Hypothalamus (tissue), 51 donors: ENCODE data around the gene MCEMP1.
A peak's percentile ranks its signal among the peaks of the same experiment; 100 is the strongest.

Experiments used
- DNase-seq, 51 donors: peaks; one replicate each; lab custom pipeline; 2025; lab: John Stamatoyannopoulos, UW

The MCEMP1 gene

DNA sequence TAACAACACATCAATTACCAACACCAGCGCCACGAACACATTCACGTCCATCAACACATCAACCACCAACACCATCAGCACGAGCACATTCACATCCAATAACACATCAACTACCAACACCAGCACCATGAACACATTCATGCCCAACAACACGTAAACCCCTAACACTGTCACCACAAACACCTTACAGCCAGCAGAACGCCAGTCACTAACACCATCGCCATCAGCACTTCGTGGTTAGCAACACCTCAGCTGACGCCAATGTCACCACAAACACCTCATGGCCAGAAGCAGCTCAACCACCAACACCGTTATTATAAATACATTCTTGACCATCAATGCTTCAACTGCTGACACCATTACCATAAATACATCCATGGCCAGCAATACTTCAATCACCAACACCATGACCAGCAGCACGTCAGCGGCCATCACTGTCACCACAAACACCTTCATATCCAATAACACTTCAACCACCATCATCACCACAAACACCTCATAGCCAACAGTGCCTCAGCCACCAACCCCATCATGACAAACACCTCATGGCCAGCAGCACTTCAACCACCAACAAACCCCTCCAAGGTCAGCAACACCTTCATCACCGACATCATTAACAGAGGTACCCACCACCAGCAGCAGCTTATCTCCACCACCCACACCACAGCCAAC is 15.7 kb downstream of the MCEMP1 start:
- no peak for DNase-seq

GRCh38 chr19:7694499-7694898 is 17.6 kb downstream of the MCEMP1 start:
- no peak for DNase-seq

DNA sequence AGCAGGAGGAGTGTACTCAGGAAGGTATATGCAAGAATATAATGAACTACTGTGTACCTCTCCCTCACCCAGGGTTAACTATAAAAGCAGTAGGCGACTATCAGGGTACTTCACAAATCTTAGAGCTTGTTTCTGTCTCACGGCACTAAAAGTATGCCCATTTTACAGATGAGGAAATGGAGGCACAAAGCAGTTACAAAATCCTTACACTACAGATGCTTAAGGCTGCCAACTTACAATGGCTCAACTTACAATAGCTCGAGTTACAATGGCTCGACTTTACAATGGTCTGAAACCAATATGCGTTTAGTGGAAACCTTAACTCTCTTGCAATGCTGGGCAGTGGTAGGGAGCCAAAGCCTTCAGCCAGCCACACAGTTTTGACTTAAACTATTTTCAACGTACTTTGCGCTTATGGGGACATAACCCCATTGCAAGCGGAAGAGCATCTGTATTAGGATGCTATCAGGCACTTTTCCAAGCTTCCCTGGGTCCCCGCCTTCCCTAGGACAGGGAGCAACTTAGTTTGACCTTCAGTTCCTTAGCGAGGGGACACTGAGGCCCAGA is 20.9 kb downstream of the MCEMP1 start:
- DNase-seq, result no peak

- DNase-seq, result no peak
Observed at GRCh38 chr19:7698583-7698982, 21.7 kb downstream of the MCEMP1 start.

GRCh38 chr19:7699003-7699402 is 22.1 kb downstream of the MCEMP1 start:
- no peak for DNase-seq

DNA sequence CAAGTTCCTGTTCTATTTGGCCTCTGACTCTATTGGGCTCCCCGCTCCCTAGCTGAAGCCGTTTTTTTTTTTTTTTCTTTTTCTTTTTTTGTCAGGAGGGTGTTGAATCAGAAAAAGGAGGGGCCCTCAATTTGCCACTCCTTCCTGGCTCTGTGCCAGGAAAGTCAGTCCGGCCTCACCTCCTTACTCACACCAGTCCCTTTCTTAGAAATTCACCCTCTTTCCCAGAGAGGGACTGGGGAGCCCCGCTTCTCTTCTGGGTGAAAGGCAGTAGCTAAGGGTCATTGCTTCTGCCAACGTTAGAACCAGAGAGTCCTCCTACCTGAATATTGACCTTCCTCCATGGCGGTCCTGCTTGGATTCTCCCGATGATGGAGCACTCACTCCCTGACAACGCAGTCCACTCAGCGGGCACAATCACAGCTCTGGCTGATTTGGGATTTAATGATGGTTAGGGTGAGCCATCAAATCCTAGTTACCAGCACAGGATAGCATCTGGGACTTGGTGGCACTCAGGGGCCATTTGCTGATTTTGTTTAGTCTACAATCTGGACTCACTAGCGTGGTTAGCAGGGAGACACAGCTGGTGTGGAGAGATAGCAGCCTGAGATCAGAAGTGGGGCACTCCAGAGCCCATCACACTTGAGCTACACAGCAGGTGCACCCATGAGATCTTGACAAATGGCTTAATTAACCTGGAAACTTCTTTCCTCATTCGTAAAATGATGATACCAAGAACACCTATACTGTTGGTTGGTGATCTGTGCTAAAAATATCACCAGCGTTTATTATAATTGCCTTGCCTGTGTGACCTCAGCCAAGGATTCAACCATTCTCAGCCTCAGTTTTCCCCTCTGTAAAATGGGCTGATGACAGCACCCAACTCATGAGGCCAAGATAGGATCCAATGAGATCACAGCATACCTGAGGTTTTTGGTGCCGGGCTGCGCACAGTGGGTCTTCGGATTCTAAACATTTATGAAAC is 22.8 kb downstream of the MCEMP1 start:
- no peak for DNase-seq

DNA sequence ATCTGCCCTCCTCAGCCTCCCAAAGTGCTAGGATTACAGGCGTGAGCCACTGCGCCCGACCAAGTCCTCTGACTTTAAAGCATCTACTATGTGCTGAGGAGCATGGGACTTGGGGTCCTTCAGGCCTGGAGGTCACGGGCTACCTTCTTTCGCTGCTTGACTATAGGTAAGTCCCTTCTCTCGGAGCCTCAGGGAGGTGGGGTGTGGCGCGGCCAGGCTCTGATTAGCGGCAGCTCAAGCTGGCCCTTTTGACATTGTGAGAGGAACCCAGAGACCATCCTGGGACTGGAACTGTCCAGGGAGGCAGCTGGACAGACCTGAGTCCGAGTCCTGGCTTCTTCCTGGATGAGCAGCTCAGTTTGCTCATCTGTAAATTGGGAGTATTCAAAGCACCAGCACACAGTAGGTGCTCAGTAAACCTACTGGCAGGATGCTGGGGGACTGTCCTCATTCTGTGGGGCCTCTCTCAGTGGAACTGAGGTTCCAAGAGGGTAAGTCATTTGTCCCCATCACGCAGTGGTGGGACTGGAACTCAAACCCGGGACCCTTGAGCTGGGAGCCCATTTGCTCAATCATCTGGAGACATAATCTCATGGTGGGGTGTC is 24.3 kb downstream of the MCEMP1 start:
- DNase-seq, result no peak

GRCh38 chr19:7701654-7702457 is 25.0 kb downstream of the MCEMP1 start, which contains the start of gene FCER2:
Gene FCER2, minus strand, starts transcription at chr19:7702131. Its CDS starts 2,371 bp downstream, at chr19:7699760.
- no peak for DNase-seq

DNA sequence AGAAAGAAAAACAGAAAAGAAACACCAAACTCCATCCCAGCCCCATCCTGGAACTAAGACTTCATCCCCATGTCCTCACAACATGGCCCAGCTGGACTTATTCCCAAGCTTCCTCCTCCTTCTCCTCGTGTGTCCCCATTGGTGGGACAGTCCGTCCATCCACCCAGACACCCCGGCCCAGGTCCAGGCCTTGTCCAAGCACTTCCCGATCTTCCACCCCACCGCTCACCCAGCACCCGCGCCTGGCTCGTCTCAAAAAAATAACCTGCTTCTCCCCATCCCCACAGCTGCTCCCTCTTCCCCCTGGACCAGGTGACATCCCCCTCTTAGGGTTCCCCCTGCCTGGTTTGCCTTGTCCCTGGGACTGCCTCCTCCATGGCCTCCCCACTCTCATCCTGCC is 26.4 kb downstream of the MCEMP1 start:
- no peak for DNase-seq

DNA sequence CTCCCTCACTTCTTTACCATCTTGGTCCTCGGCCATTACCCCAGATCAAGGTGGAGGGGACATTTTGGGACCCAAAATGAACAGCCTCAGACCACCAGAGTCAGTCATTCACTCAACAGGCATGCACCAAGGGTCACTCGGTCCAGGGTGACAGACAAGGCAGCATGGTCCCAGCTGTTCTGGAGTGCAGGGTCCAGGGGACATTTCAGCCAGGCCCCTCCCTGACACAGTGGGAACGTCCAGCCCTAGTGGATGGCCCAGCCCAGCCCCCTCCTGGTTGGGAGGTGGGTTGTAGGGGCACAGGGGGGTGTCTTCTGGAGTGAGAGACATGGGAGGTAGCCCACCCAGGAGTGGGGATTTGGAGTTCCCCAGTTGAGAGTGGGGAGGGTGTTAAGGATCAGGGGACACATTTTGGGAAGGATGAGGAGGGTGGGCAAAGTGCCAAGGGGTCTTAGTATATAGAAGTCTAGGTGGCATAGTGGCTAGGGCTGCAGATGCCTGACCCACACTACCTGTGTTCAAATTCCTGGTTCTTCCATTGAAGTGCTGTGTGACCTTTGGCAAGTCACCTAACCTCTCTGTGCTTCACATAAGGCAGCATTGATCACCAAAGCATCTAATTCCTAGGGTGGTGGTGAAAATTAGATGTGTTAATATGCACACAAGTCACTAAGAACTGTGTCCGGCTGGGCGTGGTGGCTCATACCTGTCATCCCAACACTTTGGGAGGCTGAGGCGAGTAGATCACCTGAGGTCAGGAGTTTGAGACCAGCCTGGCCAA is 27.6 kb downstream of the MCEMP1 start:
- no peak for DNase-seq

- peak in 2 of 51 donors; percentile 4 to 12 for DNase-seq
Observed at GRCh38 chr19:7705387-7706187, 28.7 kb downstream of the MCEMP1 start.

DNA sequence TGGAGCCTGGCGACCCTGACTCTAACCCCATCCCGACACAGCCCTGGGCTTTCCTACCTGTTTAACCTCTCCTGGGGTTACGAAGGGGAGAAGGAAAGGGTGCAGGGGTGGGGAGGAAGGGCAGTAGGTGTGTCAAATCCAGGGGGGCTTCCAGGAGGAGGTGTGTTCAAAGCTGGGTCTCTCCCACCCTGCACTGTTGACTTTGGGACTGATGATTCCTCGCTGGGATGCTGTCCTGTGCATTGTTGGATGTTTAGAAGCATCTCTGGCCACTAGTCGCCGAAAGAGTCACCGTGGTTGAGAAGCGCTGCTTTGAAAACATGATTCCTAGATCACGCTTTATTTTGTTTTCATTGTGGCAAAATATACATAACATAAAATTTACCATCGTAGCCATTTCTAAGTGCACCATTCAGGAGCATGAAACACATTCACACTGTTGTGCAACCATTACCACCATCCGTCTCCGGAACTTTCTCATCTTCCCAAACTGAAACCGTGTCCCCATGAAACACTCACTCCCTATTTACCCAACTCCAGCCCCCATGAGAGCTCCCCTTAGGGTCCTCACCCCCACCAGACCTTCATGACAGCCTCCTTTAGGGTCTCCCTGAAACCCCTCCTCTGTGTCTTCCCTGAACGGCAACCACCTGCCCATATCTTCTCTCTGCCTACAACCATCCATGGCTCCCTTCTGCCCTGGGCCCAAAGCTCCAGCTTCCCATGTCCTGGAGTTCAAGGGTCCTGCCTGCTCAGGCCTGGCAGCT is 29.5 kb downstream of the MCEMP1 start:
- DNase-seq, result no peak

DNA sequence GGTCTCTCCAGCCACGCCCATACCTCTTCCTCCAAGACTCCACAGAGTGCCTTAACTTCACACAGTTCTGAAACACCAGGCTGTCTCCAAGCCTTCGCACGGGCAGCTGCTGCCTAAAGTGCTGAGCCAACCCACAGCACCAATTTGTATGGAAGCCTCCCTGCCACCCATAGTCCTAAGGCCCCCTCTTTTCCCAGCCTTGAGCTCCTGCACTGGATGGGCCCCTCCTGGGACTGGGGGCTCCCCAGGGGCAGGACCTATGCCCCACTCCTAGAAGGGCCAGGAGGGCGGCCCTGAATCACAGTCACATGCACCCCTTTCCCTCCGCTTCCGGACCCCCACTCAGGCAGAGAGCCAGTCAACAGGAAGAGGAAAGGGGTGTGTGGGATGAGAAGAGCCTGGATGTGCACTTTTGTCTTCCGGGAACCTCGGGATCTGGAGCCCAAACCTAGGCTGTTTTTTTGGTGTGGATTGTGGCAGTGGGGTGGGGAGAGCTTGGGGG is 30.1 kb downstream of the MCEMP1 start:
- no peak for DNase-seq

- DNase-seq, result no peak
Observed at GRCh38 chr19:7709932-7710460, 33.1 kb downstream of the MCEMP1 start.

- no peak for DNase-seq
Observed at GRCh38 chr19:7710616-7711015, 33.7 kb downstream of the MCEMP1 start.

- DNase-seq, result no peak
Observed at GRCh38 chr19:7715671-7716070, 38.8 kb downstream of the MCEMP1 start.

- DNase-seq, result no peak
Observed at GRCh38 chr19:7716762-7717161, 39.9 kb downstream of the MCEMP1 start.
